CMK (cell line): ENCODE results near the gene CDH13.

ENCODE experiments used
- DNase-seq: peaks from one replicate; pipeline ENCODE4 v3.0.0-alpha.2; 2010; ENCODE audit warnings: low read depth

The CDH13 gene

DNA sequence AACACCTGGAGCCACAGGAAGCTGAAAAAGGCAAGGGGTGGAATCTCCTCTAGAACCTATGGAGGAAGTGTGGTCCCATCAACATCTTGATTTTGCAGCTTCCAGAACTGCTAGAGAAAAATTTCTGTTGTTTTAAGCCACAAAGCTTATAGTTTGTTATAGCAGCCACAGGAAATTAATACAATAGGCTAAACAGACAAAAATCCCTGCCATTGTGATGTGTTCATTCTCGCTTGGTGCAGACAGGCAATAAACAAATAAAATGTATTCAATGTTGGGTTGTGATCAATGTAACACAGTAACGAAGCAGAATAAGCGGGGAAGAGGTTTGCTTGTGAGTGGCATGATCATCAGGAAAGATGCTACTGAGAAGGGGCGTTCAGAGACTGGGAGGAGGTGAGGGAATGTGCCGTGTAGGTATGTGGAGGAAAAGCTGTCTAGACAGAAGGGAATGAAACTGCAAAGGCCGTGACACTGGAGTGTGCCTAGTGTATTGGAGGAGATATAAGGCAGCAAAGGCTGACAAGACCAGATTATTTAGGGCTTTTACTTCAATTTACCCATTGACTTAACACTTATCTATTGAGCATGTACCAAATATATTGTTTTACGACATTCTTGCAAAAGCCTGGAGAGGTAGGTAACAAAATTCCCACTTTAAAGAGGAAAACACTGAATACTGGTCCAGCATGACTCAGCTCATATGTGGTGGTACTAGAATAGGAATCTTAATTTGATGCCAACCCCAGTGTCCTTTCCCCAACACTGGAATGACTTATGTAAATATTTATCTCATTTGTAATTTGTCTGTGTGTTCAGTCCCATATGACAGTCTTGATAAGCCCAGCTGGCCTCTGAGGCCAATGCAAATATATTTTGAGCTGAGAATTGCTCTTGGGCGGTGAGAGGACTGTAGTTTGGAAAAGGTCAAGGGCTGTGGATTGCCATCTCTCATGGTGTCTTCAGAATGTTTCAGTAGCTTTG, 375.9 kb downstream of the CDH13 start:
- DNase-seq = no peak

DNA sequence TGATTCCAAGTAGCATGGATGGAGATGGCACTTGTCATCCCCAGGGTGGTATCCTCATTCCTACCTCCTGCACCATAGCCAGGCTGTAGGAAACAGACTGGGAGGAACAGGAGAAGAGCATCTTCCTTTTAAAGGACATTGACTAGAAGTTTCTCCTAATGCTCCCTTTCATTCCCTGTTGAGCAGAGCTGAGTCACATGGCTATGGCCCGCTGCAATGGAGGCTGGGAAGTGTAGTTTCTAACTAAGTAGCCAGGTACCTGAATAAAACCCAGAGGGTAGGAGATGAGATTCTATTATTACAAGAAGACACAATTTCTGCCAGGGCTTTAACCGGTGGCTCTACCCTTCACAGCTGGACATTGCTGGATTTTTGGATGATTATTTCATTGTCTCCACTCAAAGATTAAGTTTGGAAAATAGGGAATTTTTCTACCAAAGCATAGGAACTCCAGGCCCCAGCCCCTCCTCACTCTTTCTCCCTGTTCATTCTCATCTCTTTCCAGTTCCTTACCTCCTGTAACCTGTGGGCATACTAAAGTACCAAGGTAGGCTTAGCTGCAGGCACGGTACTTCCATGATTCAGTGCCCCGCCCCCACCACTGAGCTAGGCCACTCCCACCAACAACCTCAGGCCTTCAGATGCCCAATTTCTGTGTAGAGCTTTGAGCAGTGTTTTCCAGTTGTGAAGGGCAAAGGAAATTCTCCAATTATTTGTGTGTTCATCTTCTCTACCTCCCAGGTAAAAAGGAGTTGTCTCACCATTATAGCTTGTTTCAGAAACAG, 378.3 kb downstream of the CDH13 start:
- no peak for DNase-seq

DNA sequence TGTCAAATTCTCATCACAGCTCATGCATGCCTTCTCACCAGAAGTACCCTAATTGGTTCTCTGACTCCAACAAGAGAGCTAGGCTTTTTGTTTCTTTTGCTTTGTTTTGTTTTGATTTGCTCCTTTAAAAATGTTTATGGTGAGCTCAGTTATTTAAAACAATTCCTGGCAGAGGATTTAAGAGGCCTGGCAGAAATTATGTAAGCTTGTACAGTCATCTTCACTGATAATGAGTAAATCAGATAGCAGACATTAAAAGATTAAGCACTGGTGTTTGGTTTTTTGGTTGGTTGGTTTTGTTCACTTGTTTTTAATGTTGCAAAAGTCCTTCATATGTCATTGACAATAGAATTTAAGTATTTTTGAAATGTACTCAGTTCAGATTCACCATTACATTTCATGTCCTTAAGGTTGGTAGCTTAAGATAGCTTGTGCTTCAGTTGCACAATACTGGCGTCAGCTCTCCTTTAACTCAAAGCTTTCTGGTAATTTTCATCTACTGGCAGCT, 378.9 kb downstream of the CDH13 start:
- DNase-seq = no peak

DNA sequence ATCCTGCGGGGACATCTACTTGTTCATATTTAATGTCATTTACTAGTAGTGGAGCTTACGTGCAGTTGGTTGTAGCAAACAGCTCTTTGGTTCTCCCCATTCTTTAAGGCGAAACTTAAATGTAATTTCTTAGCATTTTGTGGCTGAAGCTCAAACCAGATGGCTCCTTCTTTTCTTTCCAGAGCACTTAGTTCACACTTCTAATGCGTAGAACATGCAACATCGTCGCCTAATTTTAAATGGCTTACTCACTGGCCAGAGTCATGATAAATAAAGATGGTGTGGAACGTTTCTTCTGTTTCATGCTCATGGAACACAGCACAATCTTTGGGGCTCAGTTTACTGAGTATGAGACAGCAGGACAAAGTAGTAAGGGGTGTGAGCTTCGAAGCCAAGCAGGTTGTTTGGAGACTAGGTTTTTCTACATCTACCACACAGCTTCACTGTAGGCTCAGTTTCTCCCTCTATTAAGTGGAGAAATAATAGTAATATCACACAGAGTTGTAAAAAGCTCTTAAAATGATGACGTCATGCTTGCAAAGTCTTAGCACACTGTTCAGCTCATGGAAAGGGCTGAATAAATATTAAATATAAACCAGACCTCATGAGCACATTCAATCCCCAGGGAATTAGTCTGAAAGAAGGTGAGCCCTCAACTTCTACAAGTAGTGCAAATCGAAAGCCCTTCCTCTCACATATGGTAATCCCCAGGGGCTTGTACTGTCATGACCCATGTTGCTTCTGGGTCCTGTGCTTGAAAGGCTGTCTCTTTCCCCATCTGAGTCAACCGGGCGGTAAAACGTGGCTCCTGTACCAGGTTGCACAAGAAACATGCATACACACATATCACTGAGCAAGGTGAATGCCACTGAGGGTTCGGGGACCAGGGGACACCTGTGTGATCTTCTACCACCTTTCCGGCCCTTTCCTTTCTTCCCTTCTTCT, 384.3 kb downstream of the CDH13 start:
- DNase-seq = no peak

DNA sequence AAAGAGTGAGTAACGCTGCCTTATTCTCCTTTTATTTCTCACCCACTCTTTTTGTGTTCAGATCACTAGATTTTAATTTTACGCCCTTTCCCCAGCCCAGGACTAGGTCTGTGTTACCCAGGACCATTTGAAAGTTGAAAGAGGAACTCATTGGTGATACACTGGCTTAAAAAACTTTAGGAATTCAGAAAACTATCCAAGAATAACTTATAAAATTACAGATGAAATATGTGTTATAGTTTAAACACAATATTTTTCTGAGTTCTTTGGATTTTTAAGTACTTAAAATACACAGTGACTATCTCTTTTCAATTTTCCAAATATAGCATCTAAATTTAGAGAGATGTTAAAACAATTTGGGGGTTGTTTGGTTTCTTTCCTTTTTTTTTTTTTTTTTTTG, 385.2 kb downstream of the CDH13 start:
- DNase-seq = no peak

DNA sequence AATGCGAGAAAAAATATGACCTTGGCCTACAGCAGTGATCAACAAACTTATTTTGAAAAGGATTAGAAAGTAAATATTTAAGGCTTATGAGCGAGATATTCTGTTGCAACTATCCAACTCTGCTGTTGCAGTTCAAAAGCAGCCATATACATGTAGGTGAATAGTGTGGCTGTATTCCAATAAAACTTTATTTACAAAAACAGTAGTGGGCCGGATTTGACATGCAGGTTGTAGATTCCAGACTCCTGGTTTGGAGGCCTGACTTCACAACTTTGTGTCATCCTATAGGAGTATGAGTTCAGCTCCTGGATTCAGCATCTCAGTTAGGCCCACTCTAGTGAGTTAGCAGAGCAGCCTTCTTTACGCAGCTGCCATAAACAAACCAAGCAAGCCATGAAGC, 386.3 kb downstream of the CDH13 start:
- no peak for DNase-seq

DNA sequence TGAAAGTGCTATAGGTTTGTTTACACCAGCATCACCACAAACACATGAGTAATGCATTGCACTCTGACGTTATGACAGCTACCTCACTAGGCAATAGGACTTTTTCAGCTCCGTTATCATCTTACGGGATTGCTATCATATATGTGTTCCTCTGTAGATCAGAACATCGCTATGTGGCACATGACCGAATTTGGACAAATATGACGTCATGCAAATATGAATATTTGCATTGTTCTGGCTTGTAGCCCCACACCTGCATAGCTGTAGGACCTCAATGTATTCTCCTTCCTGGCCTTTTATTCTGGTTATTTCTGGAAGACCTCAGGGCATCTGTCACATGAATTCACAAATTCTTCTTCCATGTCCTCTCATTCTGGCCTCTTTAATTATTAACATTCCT, 393.2 kb downstream of the CDH13 start:
- DNase-seq = no peak

DNA sequence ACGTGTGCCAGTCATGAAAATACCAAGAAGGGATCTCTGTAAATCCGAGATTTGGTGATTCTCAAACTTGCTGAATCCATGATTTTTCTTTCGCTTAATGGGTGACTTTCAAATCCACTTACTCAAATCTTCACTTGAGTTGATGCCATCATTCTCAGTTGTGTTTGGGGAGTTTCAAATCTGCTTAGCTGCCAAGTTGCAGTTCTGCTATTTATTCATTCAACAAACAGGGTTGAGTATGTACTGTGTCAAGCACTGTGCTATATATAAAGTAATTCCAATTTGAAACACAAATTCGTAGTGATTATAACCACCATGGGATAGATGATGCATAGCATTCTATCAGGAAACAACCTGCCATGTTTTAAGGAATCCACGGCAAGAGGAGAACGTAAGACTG, 394.3 kb downstream of the CDH13 start:
- DNase-seq = no peak

DNA sequence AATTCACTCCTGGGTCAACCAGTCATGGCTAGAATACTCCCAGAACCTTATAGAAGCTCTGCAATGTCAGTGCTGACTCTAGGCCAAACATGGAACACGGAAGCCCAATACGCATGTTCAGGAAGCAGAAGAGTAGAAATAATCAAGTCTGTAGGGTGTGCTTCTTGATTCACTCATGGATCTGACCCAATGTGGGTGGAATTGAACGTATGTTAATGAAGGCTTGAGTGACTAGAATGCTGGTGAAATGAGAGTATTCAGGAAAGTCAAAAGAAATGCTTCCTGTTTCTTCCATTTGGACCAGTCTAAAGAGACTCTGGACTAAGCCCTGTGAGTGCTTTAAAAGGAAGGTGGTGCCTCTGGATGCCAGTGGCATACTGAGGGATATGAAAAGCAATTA, 395.0 kb downstream of the CDH13 start:
- no peak for DNase-seq

DNA sequence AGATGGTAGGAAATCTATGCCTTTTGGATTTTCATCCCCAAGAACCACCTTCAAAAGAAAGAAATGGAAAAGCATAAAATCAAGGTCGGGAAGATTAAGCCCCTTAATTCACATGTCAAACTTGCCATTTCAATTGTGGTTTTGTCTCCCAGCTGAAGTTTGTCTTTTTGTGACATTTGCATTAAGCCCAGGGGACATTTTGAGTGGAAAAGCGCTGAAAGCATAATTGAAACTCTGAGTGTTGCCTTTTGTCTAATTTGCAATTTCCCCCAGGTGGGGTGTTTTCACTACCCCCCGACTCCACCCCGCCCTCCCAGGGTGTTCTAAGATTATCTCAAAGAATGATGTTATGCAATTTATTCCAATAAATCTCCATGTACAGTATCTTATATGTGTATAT, 396.2 kb downstream of the CDH13 start:
- no peak for DNase-seq

DNA sequence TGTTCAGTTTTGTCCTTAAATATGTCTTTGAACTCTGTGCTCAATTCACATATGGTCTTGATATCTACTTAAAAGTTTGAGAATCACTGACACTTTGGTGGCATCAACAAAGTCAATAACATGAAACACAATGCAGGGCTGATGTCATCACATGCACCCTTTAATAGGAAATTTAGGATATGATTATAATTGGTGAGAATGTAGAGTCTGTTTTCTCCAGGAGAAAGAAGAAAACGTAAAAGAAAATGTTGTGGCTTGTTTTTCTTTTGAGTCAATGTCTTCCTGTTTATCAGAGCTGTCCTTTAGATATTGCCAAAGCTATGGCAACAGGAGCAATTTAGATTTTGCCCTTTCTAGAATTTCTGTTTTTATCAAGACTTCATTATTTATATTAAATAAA, 396.9 kb downstream of the CDH13 start:
- no peak for DNase-seq

DNA sequence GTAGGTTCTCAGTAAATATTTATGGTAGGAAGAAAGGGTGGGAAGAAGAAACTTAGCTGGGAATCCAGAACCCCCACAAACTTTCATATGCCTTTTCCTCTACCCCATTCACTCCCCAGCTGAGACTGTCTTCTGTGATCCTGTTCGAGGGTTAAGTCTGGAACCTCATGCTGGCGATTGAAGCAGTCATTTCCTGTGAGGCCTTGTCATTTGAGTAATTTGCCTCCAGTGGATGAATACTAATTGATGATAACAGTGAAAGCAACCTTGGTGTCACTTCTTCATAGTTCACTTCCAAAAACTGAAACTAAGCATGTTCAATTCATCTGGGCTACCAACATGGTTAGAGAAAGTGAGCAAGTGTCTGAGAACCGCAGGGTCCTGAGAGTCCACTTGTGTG, 401.2 kb downstream of the CDH13 start:
- DNase-seq = no peak

DNA sequence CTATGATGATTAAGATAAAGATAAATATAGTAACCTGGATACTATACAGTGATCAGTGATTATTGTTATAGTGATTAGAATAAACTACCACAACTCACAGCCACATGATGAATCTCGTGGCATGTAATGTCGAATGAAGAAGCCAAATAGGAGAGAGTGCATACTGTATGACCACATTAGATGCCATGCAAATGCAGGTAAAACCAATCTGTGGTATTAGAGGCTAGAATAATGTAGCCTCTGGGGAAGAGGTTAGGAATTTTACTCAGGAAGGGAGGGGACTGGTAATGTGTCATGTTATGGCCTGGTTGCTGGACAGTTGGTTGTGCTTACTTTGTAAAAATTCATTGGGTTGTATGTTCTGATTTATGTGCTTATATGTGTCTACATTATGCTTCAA, 402.7 kb downstream of the CDH13 start:
- DNase-seq = no peak

DNA sequence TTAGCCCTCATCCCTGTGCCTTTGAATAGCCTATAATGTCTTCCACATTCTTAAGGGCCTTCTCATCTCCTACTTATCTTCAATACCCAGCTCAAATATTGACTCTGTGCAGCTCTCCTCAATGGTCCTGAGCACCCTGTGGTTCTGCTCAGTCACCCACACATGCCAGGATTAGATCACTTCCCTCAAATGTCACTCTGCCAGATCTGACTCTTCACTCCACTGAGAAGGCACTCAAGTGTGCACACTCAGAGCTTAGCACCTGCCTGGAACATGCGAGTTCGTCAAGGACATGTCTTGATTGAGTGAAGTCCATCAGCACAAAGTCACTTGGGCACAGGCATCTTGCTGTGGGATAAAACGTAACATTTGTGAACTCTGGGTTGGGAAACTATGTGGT, 404.8 kb downstream of the CDH13 start:
- DNase-seq = no peak

DNA sequence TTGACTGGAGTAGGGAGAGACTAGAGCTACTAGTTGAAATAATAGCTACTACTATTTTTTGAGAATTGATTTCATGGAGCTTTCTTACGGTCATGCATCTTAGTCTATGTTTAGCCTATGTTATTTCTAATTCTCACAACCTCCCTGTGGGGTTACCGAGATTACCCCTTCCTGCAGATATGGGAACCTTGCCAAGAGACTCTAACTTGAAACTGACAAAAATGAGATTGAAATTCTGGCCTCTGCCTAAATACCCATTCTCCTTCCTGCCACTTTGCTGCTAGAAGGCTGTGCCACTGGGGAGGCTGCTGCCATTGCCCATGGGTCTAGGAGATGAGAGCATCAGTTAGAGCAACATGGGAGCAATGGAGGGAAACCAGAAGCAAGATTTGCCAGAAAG, 410.3 kb downstream of the CDH13 start:
- no peak for DNase-seq

DNA sequence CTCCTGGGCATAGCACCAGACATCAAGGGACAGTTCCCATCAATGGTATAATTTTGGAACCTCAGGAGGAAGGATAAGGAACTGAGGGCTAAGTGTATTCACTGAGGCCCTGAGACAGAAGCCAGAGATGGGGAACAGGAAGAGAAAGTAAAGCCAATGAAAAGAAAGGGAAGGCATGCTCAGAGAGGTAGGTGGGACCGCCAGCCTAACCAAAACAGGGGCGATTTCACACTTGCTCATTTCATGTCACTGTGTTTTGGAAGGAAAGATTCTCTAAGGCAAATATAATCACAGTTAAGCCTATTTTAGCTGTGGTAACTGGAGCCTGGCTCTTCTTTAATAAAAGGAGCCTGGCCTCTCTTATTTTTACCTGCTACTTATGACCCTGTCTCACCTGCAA, 411.1 kb downstream of the CDH13 start:
- no peak for DNase-seq

DNA sequence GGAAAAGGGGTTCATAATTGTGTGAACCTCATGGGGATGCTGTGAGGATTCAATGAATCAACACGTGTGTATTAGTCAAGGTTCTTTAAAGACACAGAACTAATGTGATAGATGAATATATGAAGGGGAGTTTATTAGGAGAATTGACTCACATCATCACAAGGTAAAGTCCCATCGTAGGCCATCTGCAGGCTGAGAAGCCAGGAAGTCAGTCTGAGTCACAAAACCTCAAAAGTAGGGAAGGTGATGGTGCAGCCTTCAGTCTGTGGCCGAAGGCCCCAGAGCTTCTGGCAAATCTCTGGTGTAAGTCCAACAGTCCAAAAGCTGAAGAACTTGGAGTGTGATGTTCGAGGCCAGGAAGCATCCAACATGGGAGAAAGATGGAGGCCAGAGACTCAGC, 413.4 kb downstream of the CDH13 start:
- DNase-seq = no peak

DNA sequence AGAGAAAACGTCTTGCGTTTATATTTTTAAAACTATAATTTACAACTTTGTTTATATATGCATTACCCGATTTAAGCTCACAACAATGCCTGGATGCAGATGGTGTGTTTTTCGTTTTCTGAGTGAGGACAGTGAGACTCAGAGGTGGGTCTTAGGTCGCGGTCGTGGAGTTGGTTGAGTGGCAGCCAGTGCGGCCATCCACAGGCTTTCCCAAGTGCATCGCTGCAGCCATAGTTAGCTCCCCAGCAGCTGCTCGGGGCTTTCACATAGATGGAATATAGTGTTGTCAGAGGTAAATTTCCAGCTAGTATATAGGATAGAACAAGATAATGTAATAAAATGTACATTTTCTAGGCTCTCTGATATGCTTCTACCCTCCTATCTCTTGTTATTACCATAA, 417.8 kb downstream of the CDH13 start:
- DNase-seq = no peak

DNA sequence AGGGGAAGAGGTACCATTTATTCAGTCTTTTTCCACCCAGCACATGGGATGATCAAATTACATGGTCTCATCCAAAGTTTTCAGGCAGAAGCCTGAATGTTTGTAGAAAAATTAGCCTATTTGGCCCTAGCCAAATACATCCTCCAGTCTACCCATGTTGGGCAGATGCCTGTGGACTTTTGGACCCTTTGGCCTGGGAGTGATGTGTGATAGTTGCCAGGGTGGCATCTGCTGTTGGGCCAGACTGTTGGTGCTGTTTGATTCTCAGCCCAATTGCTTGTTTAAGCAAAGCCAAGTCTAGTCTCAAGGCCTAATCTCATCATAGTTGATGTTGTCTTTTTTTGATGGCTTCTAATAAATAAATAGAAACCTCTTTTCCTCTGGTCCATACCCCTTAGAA, 419.0 kb downstream of the CDH13 start:
- DNase-seq = no peak

DNA sequence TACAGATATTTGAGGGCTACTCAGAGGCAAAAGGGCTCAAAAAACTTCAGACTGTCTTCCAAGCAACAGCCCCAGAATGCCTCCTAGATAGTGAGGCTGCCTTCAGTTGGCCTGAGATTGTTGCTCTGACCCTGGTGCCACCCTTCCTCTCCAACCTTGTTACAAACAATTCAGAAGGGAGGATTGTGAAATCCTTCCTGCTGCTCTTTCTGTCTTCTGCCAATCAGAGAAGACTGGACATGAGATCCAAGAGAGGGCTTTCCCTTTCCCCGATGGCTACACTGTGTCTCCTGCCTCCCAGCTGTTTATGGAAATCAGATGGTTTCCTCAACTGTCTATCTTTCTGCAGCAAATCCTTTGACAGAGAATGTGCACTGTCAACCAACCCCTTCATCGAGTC, 419.9 kb downstream of the CDH13 start:
- no peak for DNase-seq

DNA sequence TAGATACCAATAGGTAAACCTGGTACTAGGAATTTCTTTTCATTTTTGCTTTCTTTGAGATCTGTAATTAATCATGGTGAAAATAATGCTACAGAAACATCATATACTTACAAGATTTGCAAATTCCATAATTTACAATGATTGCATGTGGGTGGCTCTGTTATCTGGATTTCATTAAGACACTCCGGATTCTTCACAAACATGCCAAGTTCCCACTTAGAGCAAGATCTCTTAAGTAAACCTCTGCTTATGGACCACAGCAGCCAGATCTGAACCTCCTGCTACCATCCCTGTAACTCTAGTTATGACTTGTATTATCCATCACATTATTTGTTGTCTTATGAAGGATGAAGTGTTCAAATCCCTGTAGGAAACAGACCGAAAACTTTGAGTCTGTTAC, 424.7 kb downstream of the CDH13 start:
- DNase-seq = no peak

DNA sequence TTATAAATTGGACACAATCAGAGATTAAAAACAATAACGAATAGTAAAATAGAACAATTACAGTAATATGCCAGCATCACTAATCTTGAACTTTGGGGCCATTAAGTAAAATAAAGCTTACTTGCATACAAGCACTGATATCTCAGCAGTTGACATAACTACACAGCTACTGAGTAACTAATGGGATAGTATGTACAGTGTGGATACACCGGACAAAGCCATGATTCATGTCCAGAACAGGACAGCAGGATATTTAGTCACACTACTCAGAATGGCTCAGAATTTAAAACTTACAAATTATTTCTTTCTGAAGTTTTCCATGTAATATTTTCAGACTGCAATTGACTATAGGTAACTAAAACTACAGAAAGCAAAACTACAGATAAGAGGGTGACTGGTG, 427.5 kb downstream of the CDH13 start:
- DNase-seq = no peak
